ENCODE results near the gene MFNG.

Gene MFNG

DNA sequence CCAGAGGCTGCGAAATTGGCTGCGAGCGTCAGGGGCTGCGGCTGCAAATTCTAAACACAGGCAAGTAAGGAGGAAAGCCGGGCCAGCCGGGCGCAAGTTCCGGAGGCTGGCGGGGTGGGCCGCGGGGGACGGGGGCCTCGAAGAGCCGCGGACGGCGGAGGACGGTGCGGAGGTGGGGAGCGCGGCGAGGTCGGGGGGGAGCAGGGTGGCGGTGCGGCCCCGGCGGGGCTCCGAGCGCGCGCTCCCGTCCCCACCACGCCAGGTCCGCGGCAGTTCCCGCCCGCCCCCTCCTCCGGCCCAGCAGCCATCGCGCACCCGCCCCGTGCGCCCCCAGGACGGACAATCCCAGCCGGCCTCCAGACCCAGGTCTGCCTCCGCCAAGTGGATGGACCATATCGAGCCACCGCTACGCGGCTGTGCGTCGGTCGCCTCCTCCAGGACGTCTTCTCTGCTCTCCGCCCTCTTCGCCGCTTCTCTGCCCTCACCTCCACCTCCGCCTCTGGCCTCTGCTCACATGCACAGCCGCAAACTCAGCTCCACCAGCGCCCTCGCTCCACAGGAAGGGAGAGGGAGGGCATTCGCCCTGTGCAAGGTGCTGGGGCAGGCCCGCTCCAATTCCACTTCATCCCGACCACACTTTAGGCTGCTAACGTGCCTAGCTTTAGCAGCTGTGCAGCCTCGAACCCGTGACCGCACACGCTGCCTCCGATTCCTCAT lies 66.1 kb downstream of the MFNG start:
- peaks cover 0 to 15% (median 3%) of the 10 kb centered on the region in 4 donors for H3K4me1 ChIP-seq
- no peak for TF ChIP-seq CTCF (IDR thresholded peaks at IDR 0.05)
- intact Hi-C loops (cut with DNase I; ENCODE audit: low total_unique reads): no loop called here
- H3K27me3 ChIP-seq: peaks cover 0 to 95% of the 10 kb centered on the region in 2 donors
- peak overlapping the region in 1 of 2 donors; percentile 24 for H3K4me3 ChIP-seq
- no peaks in the 10 kb centered on the region for H3K36me3 ChIP-seq
- H3K9me3 ChIP-seq: no peaks in the 10 kb centered on the region
- no peak overlapping the region for H3K27ac ChIP-seq
- no peak for DNase-seq

DNA sequence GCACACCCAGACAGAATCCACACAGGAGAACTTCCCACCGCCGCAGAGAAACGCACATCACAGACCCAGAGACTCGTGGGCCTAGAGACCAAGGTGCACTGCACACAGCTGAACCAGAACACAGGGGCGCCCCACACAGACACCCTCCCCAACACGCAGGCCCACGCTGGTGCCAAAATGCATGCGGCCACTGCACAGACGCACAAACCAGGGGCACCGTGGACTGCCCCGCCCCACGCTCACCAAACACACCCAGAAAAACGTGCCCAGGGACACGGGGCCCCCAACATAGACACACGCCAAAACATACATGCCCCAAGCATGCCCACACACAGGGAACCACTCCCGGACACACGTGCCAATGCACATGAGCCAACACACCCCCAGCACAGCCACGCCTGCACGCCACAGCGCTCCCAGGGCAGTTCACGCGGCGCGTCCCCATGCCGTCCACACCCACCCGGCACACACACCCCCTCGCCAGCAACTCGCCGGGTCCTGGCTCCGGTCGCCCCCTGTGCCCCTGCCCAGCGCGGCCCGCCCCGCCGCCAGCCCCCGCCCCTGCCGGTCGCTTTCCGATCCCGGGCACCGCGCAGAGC lies 66.7 kb downstream of the MFNG start:
- peaks cover 0 to 15% (median 3%) of the 10 kb centered on the region in 4 donors for H3K4me1 ChIP-seq
- peak overlapping the region in 1 of 2 donors; percentile 24 for H3K4me3 ChIP-seq
- intact Hi-C loops (cut with DNase I; ENCODE audit: low total_unique reads): no loop called here

More for the DNA sequence above, 66.7 kb downstream of the MFNG start:
- TF ChIP-seq CTCF (IDR thresholded peaks at IDR 0.05): no peak
- Histone ChIP-seq H3K27ac (no peak overlapping the region), H3K27me3 (peaks cover 0 to 97% of the 10 kb centered on the region in 2 donors), H3K36me3 (no peaks in the 10 kb centered on the region), H3K9me3 (no peaks in the 10 kb centered on the region)
- no peak for DNase-seq

Measured in tibial artery (tissue), 4 donors.